ENCODE data around the gene DTX3L.
"Not testable (repeated sequence)": the region's sequence is repeated elsewhere in the genome, so short reads cannot be mapped to it uniquely, and the experiment has no call there.

The DTX3L gene

GRCh38 chr3:122557356-122557755 is 6.8 kb upstream of the DTX3L start:
- in situ Hi-C loops (cut with HindIII; ENCODE audit: low sequenced_read_pairs) = no loop called here
- no peak overlapping the region for H3K4me3 ChIP-seq (ENCODE audit: low read depth, low read length)
- TF ChIP-seq CTCF (IDR thresholded peaks at IDR 0.05; ENCODE audit: low read depth, low read length, missing control alignments) = no peak
- no peak for DNase-seq (ENCODE audit: low read depth)

GRCh38 chr3:122558605-122559004 is 5.5 kb upstream of the DTX3L start:
- no peak for DNase-seq (ENCODE audit: low read depth)
- in situ Hi-C loops (cut with HindIII; ENCODE audit: low sequenced_read_pairs) = no loop called here
- H3K4me3 ChIP-seq (ENCODE audit: low read depth, low read length) = no peak overlapping the region
- TF ChIP-seq CTCF (IDR thresholded peaks at IDR 0.05; ENCODE audit: low read depth, low read length, missing control alignments) = no peak

GRCh38 chr3:122559906-122560305 is 4.2 kb upstream of the DTX3L start:
- TF ChIP-seq CTCF (IDR thresholded peaks at IDR 0.05; ENCODE audit: low read depth, low read length, missing control alignments) = no peak
- in situ Hi-C loops (cut with HindIII; ENCODE audit: low sequenced_read_pairs) = no loop called here
- no peak for DNase-seq (ENCODE audit: low read depth)
- H3K4me3 ChIP-seq (ENCODE audit: low read depth, low read length) = no peak overlapping the region

- TF ChIP-seq CTCF (IDR thresholded peaks at IDR 0.05; ENCODE audit: low read depth, low read length, missing control alignments) = peak; percentile 67
- in situ Hi-C loops (cut with HindIII; ENCODE audit: low sequenced_read_pairs) = no loop called here
- H3K4me3 ChIP-seq (ENCODE audit: low read depth, low read length) = no peak overlapping the region
- peak; percentile 54 for DNase-seq (ENCODE audit: low read depth)
Observed at GRCh38 chr3:122560680-122561079, 3.5 kb upstream of the DTX3L start.

- H3K4me3 ChIP-seq (ENCODE audit: low read depth, low read length) = peak overlapping the region; percentile 77
- no peak for TF ChIP-seq CTCF (IDR thresholded peaks at IDR 0.05; ENCODE audit: low read depth, low read length, missing control alignments)
- in situ Hi-C loops (cut with HindIII; ENCODE audit: low sequenced_read_pairs) = no loop called here
- DNase-seq (ENCODE audit: low read depth) = no peak
Observed at GRCh38 chr3:122562923-122563716, 1.0 kb upstream of the DTX3L start.

- DNase-seq (ENCODE audit: low read depth) = no peak
- peak overlapping the region; percentile 77 for H3K4me3 ChIP-seq (ENCODE audit: low read depth, low read length)
- in situ Hi-C loops (cut with HindIII; ENCODE audit: low sequenced_read_pairs) = no loop called here
- no peak for TF ChIP-seq CTCF (IDR thresholded peaks at IDR 0.05; ENCODE audit: low read depth, low read length, missing control alignments)
Observed at GRCh38 chr3:122563717-122564025, 467 bp upstream of the DTX3L start.

- not testable (repeated sequence) for DNase-seq (ENCODE audit: low read depth); H3K4me3 ChIP-seq (ENCODE audit: low read depth, low read length)
- in situ Hi-C loops (cut with HindIII; ENCODE audit: low sequenced_read_pairs) = loop anchor here (5.0 kb wide), 2 partner anchors 61 to 64 kb away; no protein-coding TSS in a partner anchor
Observed at GRCh38 chr3:122568131-122568530, 4.0 kb downstream of the DTX3L start.

All from astrocyte of the cerebellum (primary cell).